Brain pericyte (primary cell): ENCODE results near the gene TJAP1.
"Not testable (repeated sequence)": the region's sequence is repeated elsewhere in the genome, so short reads cannot be mapped to it uniquely, and the experiment has no call there.

Source experiments
- DNase-seq: peaks from one replicate; pipeline ENCODE4 v3.0.0-alpha.2; 2012; ENCODE audit warnings: low read depth, low spot score

Gene TJAP1

DNA sequence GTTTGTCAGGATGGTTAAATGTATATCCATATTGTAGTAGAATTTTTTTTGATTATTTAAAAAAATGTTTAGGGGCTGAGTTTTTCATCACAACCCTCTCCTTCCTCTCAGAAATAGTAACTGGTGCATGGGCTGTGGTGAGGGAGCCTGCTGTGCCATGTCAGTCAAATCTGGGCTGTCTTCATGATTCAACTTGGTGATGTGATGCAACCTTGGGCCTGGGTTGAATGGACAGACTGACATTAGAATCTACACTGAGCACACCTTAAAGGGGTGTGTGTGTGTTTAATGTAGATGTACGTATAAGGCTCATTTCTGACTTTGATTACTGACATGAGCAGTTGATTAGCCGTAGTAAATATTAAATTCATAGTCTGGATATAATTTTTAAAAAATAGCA lies 3.7 kb downstream of the TJAP1 start:
- no peak for DNase-seq

DNA sequence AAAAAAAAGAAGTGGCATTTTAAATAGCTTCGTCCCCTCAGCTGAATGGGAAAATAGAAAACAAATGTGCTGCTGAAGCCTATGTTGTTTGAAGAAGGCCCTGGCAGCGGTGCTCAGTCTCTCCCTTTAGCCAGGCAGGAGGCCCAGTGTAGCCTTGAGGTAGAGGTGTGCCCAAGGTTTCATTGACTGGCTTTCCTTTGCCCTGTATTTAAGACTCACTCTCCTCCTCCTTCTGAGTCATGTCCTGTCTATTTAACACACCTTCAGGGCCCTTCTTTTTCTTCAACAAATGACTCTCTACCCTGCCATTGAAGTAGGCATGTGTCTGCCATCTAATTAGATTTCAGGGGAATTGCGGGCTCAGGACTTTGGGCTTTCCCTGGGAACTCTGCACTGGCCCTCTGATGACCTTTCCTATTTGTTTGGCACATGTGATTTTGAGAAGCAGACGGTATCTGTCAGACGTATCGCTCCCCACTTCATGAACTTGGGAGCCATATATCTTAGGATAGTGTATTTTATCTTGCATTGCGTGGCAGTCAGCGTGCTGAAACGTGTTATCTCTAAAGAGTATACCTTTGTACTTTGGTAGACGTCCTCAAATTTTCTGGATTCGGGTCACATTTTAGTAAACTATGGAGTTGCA lies 4.3 kb downstream of the TJAP1 start:
- DNase-seq: no peak

DNA sequence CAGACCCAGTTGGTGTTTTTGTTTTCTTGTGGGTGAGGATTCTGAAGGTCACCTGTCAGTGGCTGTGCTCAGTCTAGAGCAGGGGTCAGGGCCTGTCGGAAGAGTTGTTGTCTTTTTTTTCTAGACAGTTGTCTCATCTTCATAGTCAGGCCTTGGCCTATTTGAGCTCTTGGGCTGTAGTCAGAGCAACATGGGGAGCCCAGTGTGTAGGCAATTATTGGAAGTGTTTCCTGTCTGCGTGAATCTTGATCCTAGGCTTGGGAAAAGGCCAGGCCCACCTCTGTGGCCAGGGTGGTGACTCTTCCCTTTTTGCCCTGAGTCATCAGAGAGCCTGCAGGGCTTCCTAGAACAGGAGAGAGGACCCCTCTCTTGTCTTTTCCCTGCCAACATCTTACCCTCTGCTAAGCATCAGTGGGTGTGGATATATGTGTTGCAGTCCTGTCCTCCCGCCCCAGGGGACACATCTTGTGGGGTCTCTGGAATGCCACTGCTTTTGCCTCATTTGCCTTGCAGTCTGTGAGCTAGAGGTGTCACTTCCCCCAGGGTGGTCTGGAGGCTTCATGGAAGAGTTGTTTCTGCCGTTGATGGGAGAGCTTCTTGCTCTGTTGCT lies 11.4 kb downstream of the TJAP1 start:
- no peak for DNase-seq

DNA sequence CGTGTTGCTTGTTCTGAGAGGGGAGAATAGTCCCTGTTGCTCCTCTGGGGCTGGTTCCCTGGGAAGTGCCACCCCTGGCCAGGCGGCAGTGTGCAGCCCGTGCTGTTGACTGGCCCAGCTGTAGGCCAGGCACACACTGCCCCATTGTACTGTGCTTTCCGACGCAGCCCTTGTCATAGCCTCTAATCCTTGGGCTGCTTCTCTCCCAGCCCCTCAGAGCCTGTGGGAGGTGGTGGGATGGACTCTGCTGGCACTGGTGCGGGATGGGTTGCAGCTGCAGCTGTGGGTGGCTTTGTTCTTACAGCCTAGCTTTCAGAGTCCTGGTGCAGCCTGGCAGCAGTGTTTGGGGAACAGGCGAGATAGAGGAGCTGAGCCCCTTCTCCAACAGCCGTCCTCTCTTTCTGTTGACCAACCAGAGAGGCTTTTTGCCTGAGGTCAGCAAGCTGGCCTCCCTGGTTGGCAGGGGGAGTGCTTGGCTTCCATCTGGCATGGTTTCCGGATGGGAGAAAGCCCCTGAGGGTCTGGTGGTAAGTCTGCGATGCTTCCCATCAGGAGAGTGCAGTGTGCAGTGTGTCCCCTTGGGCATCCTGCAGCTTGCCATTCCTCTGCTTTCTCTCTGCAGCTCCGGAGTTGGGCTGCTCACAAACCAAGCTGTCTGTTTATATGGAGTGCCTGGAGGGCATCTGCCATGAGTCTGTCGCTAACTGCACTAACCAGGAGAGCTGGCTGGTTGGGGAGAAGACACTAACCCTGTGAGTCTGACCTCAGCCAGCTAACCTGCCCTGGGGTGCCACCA lies 12.1 kb downstream of the TJAP1 start:
- DNase-seq: no peak

DNA sequence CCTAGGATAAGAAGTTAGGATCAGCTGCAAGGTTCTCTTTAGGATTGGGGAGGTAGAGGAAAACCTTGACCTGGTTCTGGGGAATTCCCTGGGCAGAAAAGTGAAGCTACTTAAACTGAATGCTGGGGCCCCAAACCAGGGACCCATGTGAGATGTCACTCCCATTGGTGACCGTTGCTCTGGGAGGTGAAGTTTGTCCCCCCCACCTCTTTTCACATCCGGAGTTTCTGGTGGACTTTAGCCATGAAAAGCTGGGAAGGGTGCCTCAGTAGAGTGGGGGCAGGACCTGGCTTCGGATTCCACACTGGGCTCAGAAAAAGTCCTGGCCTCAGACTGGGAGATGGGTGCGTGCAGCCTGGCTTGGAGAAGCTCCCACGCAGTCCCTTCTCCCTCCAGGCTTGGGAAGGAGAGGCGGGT lies 13.2 kb downstream of the TJAP1 start:
- DNase-seq: no peak

DNA sequence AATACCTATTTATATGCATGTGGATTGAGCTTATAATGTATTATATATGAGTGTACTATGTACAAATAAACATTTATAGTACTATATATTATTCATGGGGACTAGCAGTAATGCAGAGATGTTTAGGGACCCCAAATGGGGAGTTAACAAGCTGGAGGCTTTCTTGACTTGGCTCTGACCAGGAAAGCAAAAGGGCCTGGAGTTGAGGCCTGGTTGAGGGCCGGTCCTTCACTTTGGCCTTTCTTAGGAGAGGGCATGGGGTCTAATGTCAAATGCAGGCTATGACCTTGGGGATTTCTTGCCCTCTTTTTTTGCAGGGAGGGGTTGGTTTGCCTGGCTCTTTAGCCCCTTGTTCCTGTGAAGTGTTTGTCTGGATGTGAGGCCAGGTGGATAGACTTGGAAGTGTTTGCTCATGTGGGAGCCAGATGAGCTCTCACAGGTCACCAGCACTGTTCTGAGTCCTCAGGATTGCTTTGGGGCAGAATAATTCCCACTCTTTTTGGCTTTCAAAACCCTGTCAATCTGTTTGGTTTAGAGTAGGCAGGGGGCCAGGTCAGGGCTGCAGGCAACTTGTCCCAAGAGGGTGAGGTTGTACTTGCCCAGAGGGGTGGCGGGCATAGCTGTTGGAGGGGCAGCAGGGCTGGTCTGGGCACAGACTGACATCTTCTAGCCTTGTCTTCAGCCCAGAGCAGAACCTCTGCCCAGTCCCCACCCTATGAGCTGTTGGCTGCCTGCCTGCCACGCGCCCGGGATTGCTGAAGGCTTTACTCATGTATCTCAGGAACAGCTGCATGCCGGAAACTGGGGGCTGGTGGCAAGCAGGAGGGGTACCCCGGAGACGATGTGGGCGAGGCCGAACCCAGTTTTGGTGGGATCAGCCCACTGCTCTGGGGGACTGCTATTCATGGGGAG lies 14.6 kb downstream of the TJAP1 start:
- DNase-seq: no peak

DNA sequence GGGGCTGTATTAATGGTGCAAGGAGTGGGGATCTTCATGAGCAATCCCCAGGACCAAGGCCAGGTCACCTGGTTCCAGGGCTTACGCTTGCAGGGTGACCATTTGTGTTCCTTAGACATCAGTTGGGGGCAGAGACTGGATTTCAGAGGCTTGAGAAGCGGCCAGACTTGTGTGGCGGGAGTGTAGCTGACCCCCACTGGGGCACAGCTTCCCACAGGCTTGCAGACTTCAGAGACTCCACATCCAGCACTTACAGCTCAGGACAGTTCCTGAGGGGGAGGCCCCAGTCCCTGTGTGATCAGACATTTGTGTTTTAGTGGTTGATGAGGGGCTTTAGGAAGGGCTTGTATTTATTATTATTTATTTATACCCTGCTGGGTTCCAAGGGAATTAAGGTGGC lies 15.3 kb downstream of the TJAP1 start:
- DNase-seq: no peak

DNA sequence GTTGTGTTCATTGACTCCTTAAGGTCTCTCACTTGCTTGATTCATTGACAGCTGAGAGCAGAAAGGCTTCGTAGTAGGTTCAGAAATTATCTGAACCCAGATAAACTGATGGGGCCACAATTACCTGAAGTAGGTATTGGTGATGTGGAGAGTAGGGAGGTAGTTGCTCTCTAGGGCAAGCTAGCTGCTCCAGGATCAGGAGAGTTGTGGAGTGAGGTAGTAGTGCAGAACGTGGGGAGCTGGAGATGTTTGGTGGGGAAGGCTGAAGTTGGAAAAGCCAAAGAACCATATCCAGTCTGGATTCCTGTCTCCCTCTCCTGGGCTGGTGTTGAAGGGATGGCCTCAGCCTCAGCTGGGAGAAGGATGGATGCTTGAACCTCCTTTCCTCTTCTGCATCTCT lies 15.9 kb downstream of the TJAP1 start:
- DNase-seq: no peak

DNA sequence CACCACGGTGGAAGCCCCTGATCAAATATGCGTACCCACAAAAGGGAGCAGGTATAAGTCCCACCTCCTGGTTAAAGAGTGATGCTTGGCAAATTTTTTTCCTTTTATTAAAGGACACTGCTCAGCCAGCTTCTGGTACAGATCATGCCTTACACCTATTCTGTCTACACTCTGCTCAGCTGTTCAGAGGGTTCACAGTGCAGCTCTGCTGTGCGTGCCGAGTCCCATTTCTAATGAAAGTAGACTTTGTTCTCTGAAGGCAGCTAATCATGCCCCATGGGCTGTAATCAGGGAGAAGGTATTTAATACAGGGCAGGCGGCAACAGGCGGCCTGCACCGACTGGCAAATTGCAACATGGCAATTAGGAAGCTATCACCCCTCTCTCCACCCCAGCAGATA lies 16.5 kb downstream of the TJAP1 start:
- DNase-seq: no peak

DNA sequence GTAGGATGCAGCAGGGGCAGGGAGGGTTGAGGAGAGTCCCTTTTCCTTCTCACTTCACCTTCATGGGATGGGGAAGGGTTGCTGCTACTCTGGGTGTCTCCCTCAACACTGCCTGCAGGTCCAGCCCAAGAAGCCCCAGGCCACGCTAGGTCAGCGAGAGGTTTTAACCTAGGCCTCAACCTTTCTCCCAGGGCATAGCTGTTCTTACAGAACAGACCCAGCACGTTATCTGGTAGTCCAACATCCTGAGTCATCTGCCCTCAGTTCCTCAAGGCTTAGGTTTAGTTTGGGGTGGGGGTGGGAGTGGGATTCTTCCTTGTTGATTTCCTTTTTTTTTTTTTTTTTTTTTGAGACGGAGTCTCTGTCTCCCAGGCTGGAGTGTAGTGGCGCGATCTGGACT lies 17.0 kb downstream of the TJAP1 start:
- DNase-seq: no peak

DNA sequence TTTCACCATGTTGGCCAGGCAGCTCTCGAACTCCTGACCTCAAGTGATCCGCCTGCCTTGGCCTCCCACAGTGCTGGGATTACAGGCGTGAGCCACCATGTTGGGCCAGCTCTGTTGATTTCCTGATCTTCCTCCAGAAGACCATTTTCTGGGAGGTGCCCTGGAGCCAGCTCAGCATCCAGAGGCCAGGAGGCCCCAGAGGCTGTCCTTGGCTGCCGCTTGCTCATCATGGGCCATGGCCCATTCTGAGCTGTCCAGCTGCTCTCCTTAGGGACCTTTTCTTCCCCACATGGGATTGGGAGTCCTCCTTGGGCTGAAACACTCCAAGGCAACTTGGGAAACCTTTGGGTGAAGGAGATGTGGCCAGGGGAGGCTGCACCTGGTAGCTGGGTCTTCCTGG lies 17.4 kb downstream of the TJAP1 start:
- DNase-seq: no peak

DNA sequence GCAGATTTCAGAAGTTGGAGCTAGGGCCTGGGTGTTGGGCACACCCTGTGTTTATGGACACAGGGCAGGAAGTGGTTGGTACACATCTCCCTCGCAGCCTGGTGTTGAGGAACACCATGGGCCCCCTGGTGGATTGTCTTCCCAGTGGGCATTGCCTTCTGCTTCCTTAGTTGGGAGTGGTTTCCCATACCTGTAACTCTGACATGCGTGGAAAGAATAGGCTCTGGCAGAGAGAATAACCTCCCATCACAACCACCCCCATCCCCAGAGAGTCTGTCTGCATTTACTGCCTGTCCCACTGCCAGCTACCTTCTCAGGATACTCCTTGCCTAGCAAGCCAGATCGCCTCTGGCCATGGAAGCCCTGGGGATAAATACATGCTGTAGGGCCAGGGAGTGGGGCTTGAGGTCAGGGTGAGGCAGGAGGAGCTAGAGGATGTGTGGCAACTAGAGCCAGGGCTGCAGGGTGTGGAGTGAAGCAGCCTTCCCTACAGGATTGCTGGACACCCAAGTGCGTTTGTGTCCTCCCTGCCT lies 18.1 kb downstream of the TJAP1 start:
- DNase-seq: no peak

DNA sequence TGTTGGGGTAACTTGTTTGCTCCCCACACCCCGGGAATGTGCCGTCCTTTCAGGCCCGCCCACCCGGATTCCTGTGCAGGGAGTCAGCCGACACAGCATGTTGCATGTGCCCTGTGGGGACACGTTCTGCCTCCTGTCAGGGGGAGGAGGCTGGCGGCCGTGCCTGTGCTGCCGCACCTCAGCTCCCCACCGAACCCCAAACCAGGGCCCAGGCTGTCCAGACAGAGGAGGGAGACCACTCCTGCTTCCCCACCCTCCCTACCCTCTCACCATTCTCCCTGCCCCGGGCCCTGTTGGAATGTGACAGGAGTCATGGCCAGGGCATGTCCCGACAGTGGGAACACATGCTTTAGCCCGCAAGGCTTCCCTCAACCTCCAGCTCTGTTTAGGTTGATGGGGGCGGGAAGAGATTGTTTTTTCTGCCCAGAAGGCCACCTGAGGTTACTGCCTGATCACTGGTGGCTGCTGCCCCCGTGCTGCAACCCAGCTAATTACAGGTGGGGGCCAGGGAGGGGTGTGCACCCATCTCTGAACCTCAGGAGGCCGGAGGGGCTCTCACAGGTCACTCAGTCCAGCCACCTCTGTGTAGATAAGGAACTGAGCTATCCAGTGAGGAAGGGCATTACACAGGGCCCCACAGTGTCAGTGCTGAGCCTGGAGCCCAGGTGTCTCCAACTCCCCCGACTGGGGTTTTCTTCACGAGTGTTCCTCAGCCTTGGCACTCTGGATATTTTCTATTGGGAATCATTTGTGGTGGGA lies 19.2 kb downstream of the TJAP1 start:
- DNase-seq: no peak

DNA sequence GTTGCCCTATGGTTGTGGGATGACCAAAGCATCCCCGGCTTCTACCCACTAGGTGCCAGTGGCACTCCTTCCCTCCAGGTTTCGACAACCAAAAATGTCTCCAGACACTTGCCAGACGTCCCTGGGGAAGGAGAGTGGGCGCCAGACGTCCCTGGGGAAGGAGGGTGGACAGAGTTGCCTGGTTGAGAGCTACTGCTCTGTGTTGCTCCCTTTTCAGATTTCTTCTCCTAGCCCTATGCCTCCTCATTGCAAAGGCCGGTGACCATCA lies 19.7 kb downstream of the TJAP1 start:
- no peak for DNase-seq

DNA sequence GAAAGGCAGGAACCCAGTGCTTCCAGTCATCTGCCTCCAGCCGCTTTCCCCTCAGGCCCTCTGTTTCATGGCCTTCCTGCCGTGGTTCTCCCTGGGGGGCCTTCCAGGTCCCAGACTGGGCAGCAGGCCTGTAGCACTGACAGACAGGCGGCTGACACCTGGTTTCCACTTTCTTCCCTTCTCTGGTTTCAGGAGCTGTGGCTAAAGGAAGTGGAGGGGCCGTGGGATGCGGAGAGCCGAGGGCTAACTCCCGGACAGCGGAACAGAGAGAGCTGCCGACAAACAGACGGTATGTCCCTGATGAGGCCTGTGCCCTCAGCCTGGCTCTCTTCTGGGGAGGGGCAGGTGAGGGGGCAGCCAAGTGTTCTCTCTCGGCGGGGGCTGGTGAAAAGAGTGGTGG lies 20.3 kb downstream of the TJAP1 start:
- DNase-seq: no peak

DNA sequence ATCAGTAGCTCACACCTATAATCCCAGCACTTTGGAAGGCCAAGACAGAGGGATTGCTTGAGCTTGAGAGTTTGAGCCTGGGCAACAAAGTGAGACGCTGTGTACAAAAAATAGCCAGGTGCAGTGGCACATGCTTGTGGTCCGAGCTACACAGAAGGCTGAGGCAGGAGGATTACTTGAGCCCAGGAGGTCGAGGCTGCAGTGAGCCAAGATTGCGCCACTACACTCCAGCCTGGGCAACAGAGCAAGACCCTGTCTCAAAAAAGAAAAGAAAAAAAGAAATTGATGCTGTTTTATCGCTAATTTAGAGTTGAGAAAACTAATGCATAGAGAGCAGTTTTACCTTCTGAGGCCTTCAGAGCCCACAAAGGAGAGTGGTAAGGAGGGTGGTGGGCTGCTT lies 20.9 kb downstream of the TJAP1 start:
- DNase-seq: not testable (repeated sequence)

DNA sequence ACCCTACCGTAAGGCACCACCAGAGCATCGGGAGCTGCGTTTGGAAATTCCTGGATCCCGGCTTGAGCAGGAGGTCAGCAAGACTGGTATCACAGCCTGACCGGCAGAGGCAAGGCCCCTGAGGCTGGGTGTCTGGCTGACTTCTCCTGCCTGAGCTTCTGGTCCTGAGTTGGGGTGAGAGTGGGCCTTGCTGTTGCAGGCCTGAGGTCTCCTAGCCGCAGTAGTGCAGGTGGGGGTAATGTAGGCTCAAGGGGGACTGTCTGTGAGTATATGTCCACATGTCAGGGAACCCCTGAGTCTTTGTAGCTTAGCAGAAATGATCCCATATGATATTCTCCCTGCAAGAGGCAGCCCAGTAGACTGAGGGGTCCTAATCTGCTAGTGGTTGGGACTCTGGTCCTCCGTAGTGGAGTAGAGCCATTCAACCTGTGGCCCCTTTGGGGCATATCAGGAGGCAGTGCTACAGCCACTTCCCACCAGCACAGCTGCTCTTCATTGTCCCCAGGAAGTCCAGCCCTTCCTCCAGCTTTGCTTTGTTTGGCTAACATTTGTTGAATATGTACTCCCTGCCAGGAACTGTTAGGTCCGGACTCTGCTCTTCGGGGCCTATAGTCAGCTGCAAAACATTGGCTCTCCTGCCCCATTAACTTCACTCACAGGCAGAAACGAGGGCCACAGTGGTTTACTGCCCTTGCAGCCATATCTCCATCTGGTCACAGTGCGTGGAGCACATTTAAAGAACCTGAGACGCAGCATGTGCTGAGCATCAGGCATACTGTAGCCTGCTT lies 21.9 kb downstream of the TJAP1 start:
- no peak for DNase-seq

DNA sequence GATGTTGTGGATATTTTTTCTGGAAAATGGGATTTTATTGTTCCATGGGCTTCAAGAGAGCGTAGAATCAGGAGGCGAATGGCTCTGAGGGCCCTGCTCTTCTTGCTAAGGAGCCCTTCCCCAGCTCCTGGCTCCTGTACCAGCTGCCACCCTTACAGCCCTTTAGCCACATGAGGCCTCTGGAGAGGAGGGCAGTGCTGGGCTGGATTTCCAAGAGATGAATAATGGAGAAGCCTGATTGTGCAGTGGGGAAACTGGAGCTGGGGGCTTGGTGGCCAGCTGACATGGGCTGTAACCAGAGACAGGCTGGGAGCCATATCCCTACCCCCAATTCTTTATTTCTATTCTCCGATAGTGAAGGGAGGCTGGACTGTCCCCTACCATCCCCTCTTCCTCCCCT lies 23.6 kb downstream of the TJAP1 start:
- DNase-seq: no peak

DNA sequence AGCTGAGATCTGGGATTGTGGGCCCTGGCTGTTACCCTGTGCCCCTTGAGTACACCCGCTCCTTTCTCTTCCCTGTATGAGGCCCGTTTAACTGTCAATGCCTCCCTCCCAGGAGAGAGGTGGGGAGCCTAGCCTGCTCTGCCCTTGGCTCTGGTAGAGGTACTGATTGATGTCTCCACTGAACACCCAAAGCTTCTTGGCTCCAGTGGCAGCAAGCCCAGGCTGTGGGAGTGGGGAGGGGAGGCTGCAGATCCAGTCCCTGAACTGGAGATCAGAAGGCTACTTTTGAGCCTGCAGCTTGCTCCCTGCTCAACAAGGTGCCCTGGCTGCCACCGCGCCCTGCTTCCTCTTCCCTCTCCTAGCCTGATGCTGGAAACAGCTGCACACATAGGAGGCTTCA lies 25.3 kb downstream of the TJAP1 start:
- DNase-seq: no peak

DNA sequence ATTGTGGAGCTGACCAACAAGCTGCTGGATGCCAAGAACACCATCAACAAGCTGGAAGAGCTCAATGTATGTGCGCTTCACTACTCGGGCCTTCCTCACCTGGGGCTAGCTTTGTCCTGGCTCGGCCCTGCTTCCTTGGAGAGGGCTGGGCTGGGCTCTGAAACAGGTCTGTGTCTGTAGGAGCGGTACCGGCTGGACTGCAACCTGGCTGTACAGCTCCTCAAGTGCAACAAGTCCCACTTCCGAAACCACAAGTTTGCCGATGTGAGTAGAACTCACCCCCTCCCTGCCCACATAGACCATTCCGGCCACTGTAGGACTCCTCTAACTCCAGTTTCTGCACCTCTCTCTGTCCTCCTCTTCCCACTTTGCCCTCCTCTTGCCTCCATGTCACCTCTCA lies 26.1 kb downstream of the TJAP1 start:
- no peak for DNase-seq
